NT2/D1 (cell line): ENCODE data around the gene ZNF606.

Source experiments
- DNase-seq: peaks from one replicate; pipeline ENCODE4 v3.0.0-alpha.2; 2011; ENCODE audit warnings: low read depth, low spot score
- H3K27me3 ChIP-seq: 2 replicates; pipeline ENCODE4 v1.6.0; 2011; ENCODE audit warnings: mild to moderate bottlenecking; ENCODE audit not compliant: insufficient read length, insufficient read depth
- H3K36me3 ChIP-seq: 2 replicates; pipeline ENCODE4 v1.6.1; 2011; ENCODE audit warnings: mild to moderate bottlenecking, low read length, mixed read lengths; ENCODE audit not compliant: insufficient read depth, insufficient read length
- H3K4me1 ChIP-seq: 2 replicates; pipeline ENCODE4 v1.5.1; 2011; ENCODE audit not compliant: insufficient read depth, insufficient read length
- H3K4me3 ChIP-seq: 2 replicates; pipeline ENCODE4 v1.5.1; 2011; ENCODE audit warnings: low read depth; ENCODE audit not compliant: insufficient read length
- H3K9ac ChIP-seq: 2 replicates; pipeline ENCODE4 v1.6.0; 2011; ENCODE audit warnings: low read depth; ENCODE audit not compliant: insufficient read length
- H3K9me3 ChIP-seq: 2 replicates; pipeline ENCODE4 v1.5.1; 2011; ENCODE audit warnings: mild to moderate bottlenecking, low read length; ENCODE audit not compliant: insufficient read depth
- SUZ12 ChIP-seq: IDR thresholded peaks from 2 replicates; pipeline ENCODE4 v1.6.1; 2011; ENCODE audit not compliant: insufficient read length, insufficient read depth; ENCODE audit errors: extremely low read depth
- YY1 ChIP-seq: IDR thresholded peaks from 2 replicates; pipeline ENCODE4 v1.6.1; 2011; ENCODE audit not compliant: insufficient read length, insufficient read depth
- ZNF274 ChIP-seq: IDR thresholded peaks from 2 replicates; pipeline ENCODE4 v1.6.1; 2011; ENCODE audit warnings: mild to moderate bottlenecking, low read depth, low read length

Gene ZNF606

GRCh38 chr19:58002384-58003173 is at the start of gene ZNF606:
Gene ZNF606 (minus strand): TSS chr19:58002820. CDS start chr19:58001319, 1,501 bp downstream.
- peak; percentile 73 for DNase-seq
- peaks cover 70% of the 10 kb centered on the region for H3K36me3 ChIP-seq

GRCh38 chr19:58052256-58052655 is 49.6 kb upstream of the ZNF606 start:
- Histone ChIP-seq H3K9ac (no peak overlapping the region), H3K27me3 (no peaks in the 10 kb centered on the region), H3K4me3 (no peak overlapping the region), H3K4me1 (peaks cover 4% of the 10 kb centered on the region), H3K36me3 (no peaks in the 10 kb centered on the region), H3K9me3 (peaks cover 46% of the 10 kb centered on the region)
- TF ChIP-seq ZNF274 (no peak), YY1 (no peak), SUZ12 (no peak)
- DNase-seq, result no peak

More at GRCh38 chr19:58002384-58003173, at the start of gene ZNF606:
- Histone ChIP-seq H3K4me3 (peak within 1 kb of the TSS; percentile 90), H3K27me3 (no peaks in the 10 kb centered on the region), H3K9ac (peak within 1 kb of the TSS; percentile 96), H3K9me3 (no peaks in the 10 kb centered on the region; the same call in 1 of the 2 replicates), H3K4me1 (peaks cover 4% of the 10 kb centered on the region)
- TF ChIP-seq YY1, result peak; percentile 71
- TF ChIP-seq SUZ12, result no peak

GRCh38 chr19:58047672-58048071 is 45.1 kb upstream of the ZNF606 start:
- Histone ChIP-seq H3K9ac (no peak overlapping the region), H3K9me3 (peaks cover 36% of the 10 kb centered on the region)

GRCh38 chr19:58046856-58047255 is 44.2 kb upstream of the ZNF606 start:
- Histone ChIP-seq H3K4me1 (no peaks in the 10 kb centered on the region), H3K27me3 (no peaks in the 10 kb centered on the region), H3K9ac (no peak overlapping the region), H3K36me3 (no peaks in the 10 kb centered on the region), H3K4me3 (no peak overlapping the region), H3K9me3 (peaks cover 28% of the 10 kb centered on the region)
- TF ChIP-seq SUZ12, result no peak
- TF ChIP-seq YY1, result no peak
- TF ChIP-seq ZNF274, result no peak
- DNase-seq, result no peak

More at GRCh38 chr19:58047672-58048071, 45.1 kb upstream of the ZNF606 start:
- no peaks in the 10 kb centered on the region for H3K36me3 ChIP-seq
- no peak for DNase-seq
- no peaks in the 10 kb centered on the region for H3K27me3 ChIP-seq
- H3K4me3 ChIP-seq, result no peak overlapping the region
- TF ChIP-seq ZNF274 (no peak), SUZ12 (no peak)
- no peaks in the 10 kb centered on the region for H3K4me1 ChIP-seq

GRCh38 chr19:58045411-58046050 is 42.9 kb upstream of the ZNF606 start:
- TF ChIP-seq SUZ12 (no peak), ZNF274 (no peak), YY1 (no peak)
- no peak overlapping the region for H3K9ac ChIP-seq
- no peaks in the 10 kb centered on the region for H3K36me3 ChIP-seq
- H3K4me3 ChIP-seq, result no peak overlapping the region
- no peak for DNase-seq
- H3K4me1 ChIP-seq, result no peaks in the 10 kb centered on the region
- H3K27me3 ChIP-seq, result no peaks in the 10 kb centered on the region
- H3K9me3 ChIP-seq, result peaks cover 19% of the 10 kb centered on the region

GRCh38 chr19:58044886-58045285 is 42.3 kb upstream of the ZNF606 start:
- no peak overlapping the region for H3K9ac ChIP-seq
- H3K36me3 ChIP-seq, result no peaks in the 10 kb centered on the region
- H3K4me1 ChIP-seq, result no peaks in the 10 kb centered on the region
- no peak for TF ChIP-seq SUZ12
- no peak for TF ChIP-seq ZNF274
- no peak for TF ChIP-seq YY1
- H3K27me3 ChIP-seq, result no peaks in the 10 kb centered on the region
- DNase-seq, result no peak
- H3K9me3 ChIP-seq, result peaks cover 13% of the 10 kb centered on the region
- no peak overlapping the region for H3K4me3 ChIP-seq

GRCh38 chr19:58044391-58044790 is 41.8 kb upstream of the ZNF606 start:
- no peak for DNase-seq
- Histone ChIP-seq H3K4me3 (no peak overlapping the region), H3K27me3 (no peaks in the 10 kb centered on the region), H3K4me1 (no peaks in the 10 kb centered on the region), H3K36me3 (no peaks in the 10 kb centered on the region), H3K9me3 (peaks cover 8% of the 10 kb centered on the region; the same call in 1 of the 2 replicates), H3K9ac (no peak overlapping the region)
- TF ChIP-seq YY1 (no peak), SUZ12 (no peak), ZNF274 (no peak)
